Measurements from ENCODE around the gene CAPS. TPM values are rescaled to one million over a fixed set of nuclear protein-coding genes. Genes with fewer than 3 reads are reported as not detected.

The CAPS gene
- total RNA-seq, 1 donor from 2014 or later, result 9.3 TPM

DNA sequence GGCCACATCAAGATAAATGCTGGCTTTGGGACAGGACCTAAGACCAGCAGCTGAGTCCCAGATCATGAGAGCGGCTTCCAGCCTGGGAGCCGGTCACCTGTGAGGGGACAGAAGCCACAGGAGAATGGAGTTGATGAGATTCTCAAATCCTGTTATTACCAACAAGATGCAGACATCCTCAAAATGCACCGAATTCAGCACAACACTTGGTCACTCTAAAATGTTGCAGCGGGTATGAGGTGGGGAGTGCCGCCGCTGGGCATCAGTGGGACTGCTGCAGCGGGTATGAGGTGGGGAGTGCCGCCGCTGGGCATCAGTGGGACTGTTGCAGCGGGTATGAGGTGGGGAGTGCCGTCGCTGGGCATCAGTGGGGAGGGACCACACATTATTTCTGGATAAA is 42.7 kb downstream of the CAPS start:
- H3K27ac Mint-ChIP-seq (ENCODE audit: unreplicated experiment), result no peak overlapping the region
- H3K4me3 Mint-ChIP-seq (ENCODE audit: unreplicated experiment), result no peak overlapping the region
- peaks cover 12% of the 10 kb centered on the region for H3K27me3 Mint-ChIP-seq (ENCODE audit: unreplicated experiment)
- TF ChIP-seq, protein P1, sequence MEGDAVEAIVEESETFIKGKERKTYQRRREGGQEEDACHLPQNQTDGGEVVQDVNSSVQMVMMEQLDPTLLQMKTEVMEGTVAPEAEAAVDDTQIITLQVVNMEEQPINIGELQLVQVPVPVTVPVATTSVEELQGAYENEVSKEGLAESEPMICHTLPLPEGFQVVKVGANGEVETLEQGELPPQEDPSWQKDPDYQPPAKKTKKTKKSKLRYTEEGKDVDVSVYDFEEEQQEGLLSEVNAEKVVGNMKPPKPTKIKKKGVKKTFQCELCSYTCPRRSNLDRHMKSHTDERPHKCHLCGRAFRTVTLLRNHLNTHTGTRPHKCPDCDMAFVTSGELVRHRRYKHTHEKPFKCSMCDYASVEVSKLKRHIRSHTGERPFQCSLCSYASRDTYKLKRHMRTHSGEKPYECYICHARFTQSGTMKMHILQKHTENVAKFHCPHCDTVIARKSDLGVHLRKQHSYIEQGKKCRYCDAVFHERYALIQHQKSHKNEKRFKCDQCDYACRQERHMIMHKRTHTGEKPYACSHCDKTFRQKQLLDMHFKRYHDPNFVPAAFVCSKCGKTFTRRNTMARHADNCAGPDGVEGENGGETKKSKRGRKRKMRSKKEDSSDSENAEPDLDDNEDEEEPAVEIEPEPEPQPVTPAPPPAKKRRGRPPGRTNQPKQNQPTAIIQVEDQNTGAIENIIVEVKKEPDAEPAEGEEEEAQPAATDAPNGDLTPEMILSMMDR (IDR thresholded peaks at IDR 0.05; ENCODE audit: unreplicated experiment), result no peak
- peaks cover 9% of the 10 kb centered on the region for H3K36me3 Mint-ChIP-seq (ENCODE audit: low read depth, unreplicated experiment)
- peaks cover 46% of the 10 kb centered on the region for H3K4me1 Mint-ChIP-seq (ENCODE audit: unreplicated experiment)
- DNase-seq (ENCODE audit: low spot score), result no peak
- H3K9me3 Mint-ChIP-seq (ENCODE audit: unreplicated experiment), result no peaks in the 10 kb centered on the region

DNA sequence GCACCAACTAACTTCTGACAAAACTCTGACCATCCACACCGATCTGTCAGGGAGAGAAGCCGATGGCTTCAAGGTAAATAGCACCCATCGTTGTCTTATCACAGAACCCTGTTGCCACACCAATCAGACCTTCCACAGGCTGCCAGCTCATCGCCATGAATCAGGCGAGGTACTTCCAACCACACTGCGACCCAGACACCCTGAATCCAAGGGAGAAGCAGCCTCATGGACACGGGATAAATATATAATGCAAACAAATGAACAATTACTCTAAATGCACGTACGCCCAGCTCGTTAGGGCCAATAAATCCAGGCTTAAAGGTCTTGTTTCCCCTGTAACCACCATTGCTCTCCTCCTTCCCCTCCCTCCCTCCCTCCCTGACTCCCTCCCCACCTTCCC is 43.1 kb downstream of the CAPS start:
- Mint-ChIP-seq H3K4me1 (ENCODE audit: unreplicated experiment) (peaks cover 46% of the 10 kb centered on the region), H3K4me3 (ENCODE audit: unreplicated experiment) (no peak overlapping the region), H3K36me3 (ENCODE audit: low read depth, unreplicated experiment) (peaks cover 9% of the 10 kb centered on the region), H3K27ac (ENCODE audit: unreplicated experiment) (no peak overlapping the region), H3K9me3 (ENCODE audit: unreplicated experiment) (no peaks in the 10 kb centered on the region), H3K27me3 (ENCODE audit: unreplicated experiment) (peaks cover 12% of the 10 kb centered on the region)
- no peak for DNase-seq (ENCODE audit: low spot score)
- TF ChIP-seq, protein P1 (IDR thresholded peaks at IDR 0.05; ENCODE audit: unreplicated experiment), result no peak

DNA sequence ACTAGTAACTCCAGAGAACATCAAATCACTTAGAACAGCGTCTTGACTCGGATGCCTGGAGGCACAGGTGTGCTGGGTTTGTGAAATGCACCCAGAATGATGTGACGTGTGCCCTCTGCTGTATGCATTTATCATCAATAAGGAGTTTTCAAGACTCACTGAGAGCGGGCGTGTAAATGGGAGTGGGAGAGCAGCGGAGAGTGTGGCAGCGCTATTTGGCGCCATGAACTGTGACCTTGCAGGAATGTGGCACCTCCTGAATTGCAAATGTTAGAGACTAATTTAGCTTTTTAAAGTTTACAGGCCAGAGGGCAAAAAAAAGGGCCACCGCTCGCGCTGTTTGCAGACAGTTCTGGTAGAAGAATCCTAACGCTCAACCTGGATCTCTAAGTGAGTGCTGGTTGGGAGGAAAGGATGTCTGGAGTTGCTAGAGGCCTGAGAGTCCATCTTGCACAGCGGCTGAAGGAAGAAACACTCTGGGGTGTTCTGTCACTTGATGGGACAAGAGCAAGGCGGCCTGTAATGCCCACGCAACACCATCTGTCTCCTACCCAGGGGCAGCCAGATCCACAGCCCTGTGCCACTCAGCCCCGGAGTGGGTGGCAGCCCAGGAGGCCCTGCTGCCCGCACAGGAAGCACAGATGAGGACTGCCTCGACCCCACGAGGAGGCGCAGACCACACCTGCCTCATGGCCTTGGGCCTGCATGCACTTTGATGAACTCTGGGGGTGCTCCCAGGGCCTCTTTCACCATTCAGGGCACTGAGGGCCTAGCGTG is 44.2 kb downstream of the CAPS start:
- H3K4me3 Mint-ChIP-seq (ENCODE audit: unreplicated experiment), result no peak overlapping the region
- H3K4me1 Mint-ChIP-seq (ENCODE audit: unreplicated experiment), result peaks cover 46% of the 10 kb centered on the region

DNA sequence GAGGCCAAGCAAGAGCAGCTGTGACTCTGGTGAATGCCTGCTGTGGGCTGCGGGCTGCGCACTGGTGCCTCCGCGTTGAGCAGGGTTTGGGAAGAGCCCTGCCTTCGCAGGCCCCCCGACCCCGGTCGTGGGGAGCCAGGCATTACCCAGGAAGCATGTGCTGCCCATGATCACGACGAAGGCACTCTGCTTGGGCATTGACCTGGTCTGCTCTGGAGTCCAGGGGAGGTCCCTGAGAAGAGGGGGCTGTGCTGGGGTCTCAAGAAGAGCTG is 44.7 kb downstream of the CAPS start:
- H3K27me3 Mint-ChIP-seq (ENCODE audit: unreplicated experiment), result peaks cover 8% of the 10 kb centered on the region
- TF ChIP-seq, protein P1 (IDR thresholded peaks at IDR 0.05; ENCODE audit: unreplicated experiment), result no peak
- peaks cover 46% of the 10 kb centered on the region for H3K4me1 Mint-ChIP-seq (ENCODE audit: unreplicated experiment)
- DNase-seq (ENCODE audit: low spot score), result no peak
- H3K9me3 Mint-ChIP-seq (ENCODE audit: unreplicated experiment), result no peaks in the 10 kb centered on the region
- H3K27ac Mint-ChIP-seq (ENCODE audit: unreplicated experiment), result peak overlapping the region; percentile 66
- no peak overlapping the region for H3K4me3 Mint-ChIP-seq (ENCODE audit: unreplicated experiment)
- peaks cover 9% of the 10 kb centered on the region for H3K36me3 Mint-ChIP-seq (ENCODE audit: low read depth, unreplicated experiment)

More for the DNA sequence above, 44.2 kb downstream of the CAPS start:
- DNase-seq (ENCODE audit: low spot score), result no peak
- TF ChIP-seq, protein P1 (IDR thresholded peaks at IDR 0.05; ENCODE audit: unreplicated experiment), result no peak
- Mint-ChIP-seq H3K9me3 (ENCODE audit: unreplicated experiment) (no peaks in the 10 kb centered on the region), H3K27me3 (ENCODE audit: unreplicated experiment) (peaks cover 8% of the 10 kb centered on the region), H3K36me3 (ENCODE audit: low read depth, unreplicated experiment) (peaks cover 9% of the 10 kb centered on the region), H3K27ac (ENCODE audit: unreplicated experiment) (peak overlapping the region; percentile 40)

DNA sequence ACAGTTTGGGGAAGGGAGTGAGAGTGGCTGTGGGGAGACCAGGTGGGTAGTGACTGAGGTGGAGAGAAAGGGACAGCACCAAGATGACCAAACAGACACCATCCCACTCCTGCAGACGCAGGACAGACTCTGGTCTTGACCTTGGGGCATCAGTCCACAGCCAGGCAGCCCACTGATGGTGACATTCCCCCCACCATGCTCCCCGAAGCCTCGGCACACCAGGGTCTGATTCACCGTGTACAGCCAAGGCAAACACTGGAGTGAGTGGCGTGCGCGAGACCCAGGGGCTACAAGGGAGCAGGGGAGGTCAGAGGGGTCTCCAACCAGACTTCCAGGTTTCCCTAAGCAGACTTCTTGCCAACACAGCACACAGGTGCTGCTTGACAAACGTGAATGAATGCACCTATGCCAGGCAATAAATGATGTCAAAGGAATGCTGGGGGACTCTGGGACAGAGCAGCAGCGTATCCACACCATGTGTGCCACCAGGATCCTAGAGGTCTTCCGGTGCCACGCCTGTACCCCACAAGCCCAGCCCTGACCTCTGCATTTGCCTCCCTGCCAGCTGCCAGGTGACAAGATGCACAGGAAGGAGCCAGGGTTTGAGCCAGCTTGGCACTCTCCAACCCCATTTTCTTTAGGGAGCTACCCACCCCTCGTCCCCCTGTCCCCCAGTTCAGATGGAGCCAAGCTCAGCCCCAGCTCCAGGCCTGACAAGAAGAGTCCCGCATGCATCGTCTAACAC is 45.4 kb downstream of the CAPS start:
- no peak overlapping the region for H3K4me3 Mint-ChIP-seq (ENCODE audit: unreplicated experiment)
- peaks cover 44% of the 10 kb centered on the region for H3K4me1 Mint-ChIP-seq (ENCODE audit: unreplicated experiment)
- TF ChIP-seq, protein P1 (IDR thresholded peaks at IDR 0.05; ENCODE audit: unreplicated experiment), result no peak
- peak overlapping the region; percentile 66 for H3K27ac Mint-ChIP-seq (ENCODE audit: unreplicated experiment)
- no peak for DNase-seq (ENCODE audit: low spot score)
- H3K27me3 Mint-ChIP-seq (ENCODE audit: unreplicated experiment), result peaks cover 11% of the 10 kb centered on the region
- H3K36me3 Mint-ChIP-seq (ENCODE audit: low read depth, unreplicated experiment), result peaks cover 9% of the 10 kb centered on the region
- no peaks in the 10 kb centered on the region for H3K9me3 Mint-ChIP-seq (ENCODE audit: unreplicated experiment)

Measured in endothelial cell (in vitro differentiated cells).